ENCODE data around the gene TBC1D9B. TPM values are rescaled to one million over a fixed set of nuclear protein-coding genes. Genes with fewer than 3 reads are reported as not detected.

TBC1D9B gene
- total and polyA plus RNA-seq, 11 donors, result 29.3 to 68.9 (median 43.1) TPM

- DNase-seq, result no peak
- H3K36me3 ChIP-seq, result peaks cover 0 to 7% (median 3%) of the 10 kb centered on the region in 9 donors
- no peak for TF ChIP-seq POLR2A (IDR thresholded peaks at IDR 0.05)
- TF ChIP-seq CTCF (IDR thresholded peaks at IDR 0.05), result no peak
- no peak overlapping the region for H3K27ac ChIP-seq
- no peaks in the 10 kb centered on the region for H3K9me3 ChIP-seq
- 88 to 95% (median 93%) methylated on average over 6 of the region's 6 CpGs for WGBS, 4 donors
- intact Hi-C loops (cut with DNase I), result loop anchor here in 8 of 10 donors (5.0 to 10.0 kb wide), 11 partner anchors 37 to 232 kb away; partner anchors contain the start of genes MGAT4B (in 3 of the 8) and RNF130 (in 2 of the 8)
- peaks cover 0 to 41% (median 15%) of the 10 kb centered on the region in 12 donors for H3K4me1 ChIP-seq
- no peak for ATAC-seq
- H3K4me3 ChIP-seq, result no peak overlapping the region
- H3K27me3 ChIP-seq, result no peaks in the 10 kb centered on the region
These were observed 1.5 kb upstream of the TBC1D9B start for GRCh38 chr5:179909224-179909623.

GRCh38 chr5:179908528-179908927, 831 bp upstream of the TBC1D9B start:
- Histone ChIP-seq H3K27ac (peak overlapping the region; percentile 40 to 86 (median 68)), H3K4me1 (peaks cover 0 to 34% (median 15%) of the 10 kb centered on the region in 12 donors), H3K27me3 (no peaks in the 10 kb centered on the region), H3K4me3 (peak overlapping the region in 9 of 12 donors; percentile 58 to 82 (median 73)), H3K36me3 (peaks cover 0 to 14% (median 7%) of the 10 kb centered on the region in 9 donors), H3K9me3 (no peaks in the 10 kb centered on the region)
- intact Hi-C loops (cut with DNase I), result loop anchor here in 8 of 10 donors (1.0 to 10.0 kb wide), 12 partner anchors 36 to 231 kb away; partner anchors contain the start of genes MGAT4B (in 3 of the 8) and RNF130 (in 2 of the 8)
- TF ChIP-seq CTCF (IDR thresholded peaks at IDR 0.05), result peak in 1 of 12 donors; percentile 9
- TF ChIP-seq POLR2A (IDR thresholded peaks at IDR 0.05), result no peak
- DNase-seq, result no peak
- ATAC-seq, result peak in 1 of 4 donors; percentile 3
- WGBS, 4 donors, result 83 to 95% (median 86%) methylated on average over 10 to 16 of the region's 16 CpGs

GRCh38 chr5:179906795-179907555, 722 bp downstream of the TBC1D9B start:
- WGBS, 4 donors, result 15 to 32% (median 23%) methylated on average over 19 to 50 of the region's 50 CpGs
- TF ChIP-seq POLR2A (IDR thresholded peaks at IDR 0.05), result no peak
- no peak for TF ChIP-seq CTCF (IDR thresholded peaks at IDR 0.05)
- no peak for DNase-seq
- Histone ChIP-seq H3K9me3 (no peaks in the 10 kb centered on the region), H3K27ac (peak overlapping the region in 11 of 12 donors; percentile 61 to 83 (median 67)), H3K4me1 (peaks cover 0 to 30% (median 15%) of the 10 kb centered on the region in 12 donors), H3K36me3 (peaks cover 0 to 29% (median 19%) of the 10 kb centered on the region in 9 donors), H3K27me3 (no peaks in the 10 kb centered on the region), H3K4me3 (peak overlapping the region; percentile 24 to 82 (median 66))
- peak in 3 of 4 donors; percentile 4 to 24 (median 19) for ATAC-seq
- intact Hi-C loops (cut with DNase I), result loop anchor here in 8 of 10 donors (2.0 to 10.0 kb wide), 12 partner anchors 35 to 230 kb away; partner anchors contain the start of genes MGAT4B (in 3 of the 8) and RNF130 (in 2 of the 8)

GRCh38 chr5:179906294-179906794, 1.4 kb downstream of the TBC1D9B start:
- Histone ChIP-seq H3K4me1 (peaks cover 0 to 30% (median 15%) of the 10 kb centered on the region in 12 donors), H3K9me3 (no peaks in the 10 kb centered on the region), H3K27me3 (no peaks in the 10 kb centered on the region), H3K36me3 (peaks cover 0 to 36% (median 19%) of the 10 kb centered on the region in 9 donors), H3K4me3 (peak overlapping the region in 8 of 12 donors; percentile 58 to 82 (median 74)), H3K27ac (peak overlapping the region in 1 of 12 donors; percentile 67)
- no peak for ATAC-seq
- no peak for TF ChIP-seq CTCF (IDR thresholded peaks at IDR 0.05)
- no peak for DNase-seq
- 85 to 91% (median 89%) methylated on average over 24 of the region's 24 CpGs for WGBS, 4 donors
- intact Hi-C loops (cut with DNase I), result loop anchor here in 8 of 10 donors (2.0 to 10.0 kb wide), 12 partner anchors 34 to 229 kb away; partner anchors contain the start of genes MGAT4B (in 3 of the 8) and RNF130 (in 2 of the 8)

All from heart left ventricle (tissue), 16 donors.